GM12878 (cell line): Measurements from ENCODE around the gene GIPC1. TPM values are rescaled to one million over a fixed set of nuclear protein-coding genes. Genes with fewer than 3 reads are reported as not detected.

Source experiments
- BCL11A ChIP-seq: IDR thresholded peaks from 2 replicates; pipeline ENCODE4 v1.6.1; 2011; ENCODE audit warnings: low read depth, low read length
- BMI1 ChIP-seq: fragments of 450-650 bp; IDR thresholded peaks from 2 replicates; pipeline ENCODE4 v1.6.1; 2016; ENCODE audit warnings: mild to moderate bottlenecking, moderate library complexity, borderline replicate concordance
- CBX5 ChIP-seq: sonication (generic); IDR thresholded peaks from 2 replicates; pipeline ENCODE4 v1.6.1; 2016; ENCODE audit warnings: low read depth, moderate library complexity, mild to moderate bottlenecking, inconsistent platforms
- CREB1 ChIP-seq: IDR thresholded peaks from 2 replicates; pipeline ENCODE4 v1.6.1; 2012; ENCODE audit warnings: low read depth, mild to moderate bottlenecking, inconsistent platforms
- EP300 ChIP-seq, 2 experiments: fragments of 150-350 bp in 1 of 2; IDR thresholded peaks; 2 replicates each; pipeline ENCODE4 v1.6.1; 2011 to 2012; ENCODE audit warnings: low read depth in 2 of 2, low read length in 2 of 2, borderline replicate concordance in 1 of 2, improper control_type of control experiment in 1 of 2, inconsistent platforms in 1 of 2; ENCODE audit not compliant: control insufficient read depth in 1 of 2
- GATAD2B ChIP-seq: fragments of 450-650 bp; conservative IDR thresholded peaks from 2 replicates; pipeline ENCODE4 v1.6.1; 2017; ENCODE audit warnings: low read depth, mild to moderate bottlenecking, moderate library complexity
- HSF1 ChIP-seq: fragments of 150-350 bp; IDR thresholded peaks from 2 replicates; pipeline ENCODE4 v1.6.1; 2014; ENCODE audit warnings: mild to moderate bottlenecking, low read depth, low read length
- MXI1 ChIP-seq: fragments of 150-350 bp; IDR thresholded peaks from 2 replicates; pipeline ENCODE4 v1.6.1; 2011; ENCODE audit warnings: low read depth, mild to moderate bottlenecking, inconsistent platforms, low read length, improper control_type of control experiment
- NBN ChIP-seq: fragments of 450-650 bp; IDR thresholded peaks from 2 replicates; pipeline ENCODE4 v1.6.1; 2016
- NR2F1 ChIP-seq: fragments of 450-650 bp; conservative IDR thresholded peaks from 2 replicates; pipeline ENCODE4 v1.6.1; 2017; ENCODE audit warnings: mild to moderate bottlenecking
- POLR2AphosphoS5 ChIP-seq: IDR thresholded peaks from 2 replicates; pipeline ENCODE4 v1.6.1; 2011; ENCODE audit warnings: mild to moderate bottlenecking, low read length, inconsistent platforms
- SP1 ChIP-seq: IDR thresholded peaks from one replicate; pipeline ENCODE4 v1.6.1; 2011; ENCODE audit warnings: low read depth, low read length
- ZNF217 ChIP-seq: fragments of 450-650 bp; IDR thresholded peaks from 2 replicates; pipeline ENCODE4 v1.6.1; 2017; ENCODE audit warnings: antibody characterized with exemption, mild to moderate bottlenecking
- polyA plus RNA-seq, 11 experiments: library from polyadenylated mRNA; depleted of rRNA in 4 of 11; unstranded in 6 of 11; stranded (reverse) in 5 of 11; fragments of >200 nt; fragmentation: Nextera tagmentation in 4 of 11; fragmentation: Illumina TruSeq in 1 of 11; extraction: Ambion mirVana in 4 of 11; extraction: Trizol in 1 of 11; gene quantifications; 1 replicate in 1 of 11; 2 replicates in 10 of 11; pipeline versions ENCODE4 v1.2.1 to v1.2.3, GENCODE V29; 2011 to 2016; ENCODE audit warnings: inconsistent platforms in 2 of 11, missing spikeins in 2 of 11, low read depth in 1 of 11
- total RNA-seq, 4 experiments: library from RNA; depleted of rRNA in 3 of 4; stranded (reverse); fragments of >200 nt in 3 of 4; fragmentation: Illumina TruSeq in 1 of 4; extraction: Trizol in 1 of 4; gene quantifications; 2 replicates each; pipeline versions ENCODE4 v1.2.1 to v1.2.3, GENCODE V29; 2013 to 2021
- TF ChIP-seq, protein P1 (sequence below): fragments of 450-650 bp; IDR thresholded peaks from 2 replicates; pipeline ENCODE4 v1.6.1; 2017; ENCODE audit warnings: low read depth, mild to moderate bottlenecking, moderate library complexity
- TF ChIP-seq, protein P2 (sequence below): fragments of 450-650 bp; IDR thresholded peaks from 2 replicates; pipeline ENCODE4 v1.6.1; 2018; ENCODE audit warnings: mild to moderate bottlenecking, low read depth, moderate library complexity; ENCODE audit not compliant: partially characterized antibody
- TF ChIP-seq, protein P3 (sequence below): fragments of 450-650 bp; IDR thresholded peaks from 2 replicates; pipeline ENCODE4 v1.6.1; 2016; ENCODE audit warnings: mild to moderate bottlenecking
- TF ChIP-seq, protein P4 (sequence below): fragments of 450-650 bp; conservative IDR thresholded peaks from 2 replicates; pipeline ENCODE4 v1.6.1; 2017; ENCODE audit warnings: mild to moderate bottlenecking, moderate library complexity

The GIPC1 gene
- total and polyA plus RNA-seq, 10 of the 15 experiments (the other 5 are each of a cell fraction or from before 2014, with no cell fraction given): 0.47 to 24.1 (median 13.6) TPM

- TF ChIP-seq, protein P1, sequence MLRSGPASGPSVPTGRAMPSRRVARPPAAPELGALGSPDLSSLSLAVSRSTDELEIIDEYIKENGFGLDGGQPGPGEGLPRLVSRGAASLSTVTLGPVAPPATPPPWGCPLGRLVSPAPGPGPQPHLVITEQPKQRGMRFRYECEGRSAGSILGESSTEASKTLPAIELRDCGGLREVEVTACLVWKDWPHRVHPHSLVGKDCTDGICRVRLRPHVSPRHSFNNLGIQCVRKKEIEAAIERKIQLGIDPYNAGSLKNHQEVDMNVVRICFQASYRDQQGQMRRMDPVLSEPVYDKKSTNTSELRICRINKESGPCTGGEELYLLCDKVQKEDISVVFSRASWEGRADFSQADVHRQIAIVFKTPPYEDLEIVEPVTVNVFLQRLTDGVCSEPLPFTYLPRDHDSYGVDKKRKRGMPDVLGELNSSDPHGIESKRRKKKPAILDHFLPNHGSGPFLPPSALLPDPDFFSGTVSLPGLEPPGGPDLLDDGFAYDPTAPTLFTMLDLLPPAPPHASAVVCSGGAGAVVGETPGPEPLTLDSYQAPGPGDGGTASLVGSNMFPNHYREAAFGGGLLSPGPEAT: no peak
- TF ChIP-seq SP1: no peak
- TF ChIP-seq HSF1: no peak
- no peak for TF ChIP-seq BCL11A
- no peak for TF ChIP-seq ZNF217
- peak; percentile 37; the same call in 1 of the 2 replicates for TF ChIP-seq NR2F1
- no peak for TF ChIP-seq MXI1
- TF ChIP-seq, protein P2, sequence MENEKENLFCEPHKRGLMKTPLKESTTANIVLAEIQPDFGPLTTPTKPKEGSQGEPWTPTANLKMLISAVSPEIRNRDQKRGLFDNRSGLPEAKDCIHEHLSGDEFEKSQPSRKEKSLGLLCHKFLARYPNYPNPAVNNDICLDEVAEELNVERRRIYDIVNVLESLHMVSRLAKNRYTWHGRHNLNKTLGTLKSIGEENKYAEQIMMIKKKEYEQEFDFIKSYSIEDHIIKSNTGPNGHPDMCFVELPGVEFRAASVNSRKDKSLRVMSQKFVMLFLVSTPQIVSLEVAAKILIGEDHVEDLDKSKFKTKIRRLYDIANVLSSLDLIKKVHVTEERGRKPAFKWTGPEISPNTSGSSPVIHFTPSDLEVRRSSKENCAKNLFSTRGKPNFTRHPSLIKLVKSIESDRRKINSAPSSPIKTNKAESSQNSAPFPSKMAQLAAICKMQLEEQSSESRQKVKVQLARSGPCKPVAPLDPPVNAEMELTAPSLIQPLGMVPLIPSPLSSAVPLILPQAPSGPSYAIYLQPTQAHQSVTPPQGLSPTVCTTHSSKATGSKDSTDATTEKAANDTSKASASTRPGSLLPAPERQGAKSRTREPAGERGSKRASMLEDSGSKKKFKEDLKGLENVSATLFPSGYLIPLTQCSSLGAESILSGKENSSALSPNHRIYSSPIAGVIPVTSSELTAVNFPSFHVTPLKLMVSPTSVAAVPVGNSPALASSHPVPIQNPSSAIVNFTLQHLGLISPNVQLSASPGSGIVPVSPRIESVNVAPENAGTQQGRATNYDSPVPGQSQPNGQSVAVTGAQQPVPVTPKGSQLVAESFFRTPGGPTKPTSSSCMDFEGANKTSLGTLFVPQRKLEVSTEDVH: no peak
- no peak for TF ChIP-seq BMI1
- TF ChIP-seq, protein P3, sequence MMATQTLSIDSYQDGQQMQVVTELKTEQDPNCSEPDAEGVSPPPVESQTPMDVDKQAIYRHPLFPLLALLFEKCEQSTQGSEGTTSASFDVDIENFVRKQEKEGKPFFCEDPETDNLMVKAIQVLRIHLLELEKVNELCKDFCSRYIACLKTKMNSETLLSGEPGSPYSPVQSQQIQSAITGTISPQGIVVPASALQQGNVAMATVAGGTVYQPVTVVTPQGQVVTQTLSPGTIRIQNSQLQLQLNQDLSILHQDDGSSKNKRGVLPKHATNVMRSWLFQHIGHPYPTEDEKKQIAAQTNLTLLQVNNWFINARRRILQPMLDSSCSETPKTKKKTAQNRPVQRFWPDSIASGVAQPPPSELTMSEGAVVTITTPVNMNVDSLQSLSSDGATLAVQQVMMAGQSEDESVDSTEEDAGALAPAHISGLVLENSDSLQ: no peak
- peak; percentile 27; the same call in 1 of the 2 replicates for TF ChIP-seq GATAD2B
- peak; percentile 45; the same call in 1 of the 2 replicates for TF ChIP-seq NBN
- TF ChIP-seq POLR2AphosphoS5: no peak
- TF ChIP-seq, protein P4, sequence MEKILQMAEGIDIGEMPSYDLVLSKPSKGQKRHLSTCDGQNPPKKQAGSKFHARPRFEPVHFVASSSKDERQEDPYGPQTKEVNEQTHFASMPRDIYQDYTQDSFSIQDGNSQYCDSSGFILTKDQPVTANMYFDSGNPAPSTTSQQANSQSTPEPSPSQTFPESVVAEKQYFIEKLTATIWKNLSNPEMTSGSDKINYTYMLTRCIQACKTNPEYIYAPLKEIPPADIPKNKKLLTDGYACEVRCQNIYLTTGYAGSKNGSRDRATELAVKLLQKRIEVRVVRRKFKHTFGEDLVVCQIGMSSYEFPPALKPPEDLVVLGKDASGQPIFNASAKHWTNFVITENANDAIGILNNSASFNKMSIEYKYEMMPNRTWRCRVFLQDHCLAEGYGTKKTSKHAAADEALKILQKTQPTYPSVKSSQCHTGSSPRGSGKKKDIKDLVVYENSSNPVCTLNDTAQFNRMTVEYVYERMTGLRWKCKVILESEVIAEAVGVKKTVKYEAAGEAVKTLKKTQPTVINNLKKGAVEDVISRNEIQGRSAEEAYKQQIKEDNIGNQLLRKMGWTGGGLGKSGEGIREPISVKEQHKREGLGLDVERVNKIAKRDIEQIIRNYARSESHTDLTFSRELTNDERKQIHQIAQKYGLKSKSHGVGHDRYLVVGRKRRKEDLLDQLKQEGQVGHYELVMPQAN: peak; percentile 52; the same call in 1 of the 2 replicates
- TF ChIP-seq EP300 (IDR thresholded peaks at IDR 0.05; ENCODE audit: borderline replicate concordance in 1 of 2, control insufficient read depth in 1 of 2, low read depth in 2 of 2, low read length in 2 of 2): no peak
- TF ChIP-seq CREB1: no peak
- no peak for TF ChIP-seq CBX5
These were observed 32.7 kb upstream of the GIPC1 start (continued) for GRCh38 chr19:14528419-14529253.
